GM19395 (cell line): ENCODE data around the gene OLA1.

Experiments
- ATAC-seq: cut with Tn5 transposase; IDR thresholded peaks from one replicate; pipeline ENCODE4 v1.9.1; 2021; ENCODE audit warnings: mild to moderate bottlenecking, moderate library complexity; ENCODE audit not compliant: unreplicated experiment

OLA1 gene

DNA sequence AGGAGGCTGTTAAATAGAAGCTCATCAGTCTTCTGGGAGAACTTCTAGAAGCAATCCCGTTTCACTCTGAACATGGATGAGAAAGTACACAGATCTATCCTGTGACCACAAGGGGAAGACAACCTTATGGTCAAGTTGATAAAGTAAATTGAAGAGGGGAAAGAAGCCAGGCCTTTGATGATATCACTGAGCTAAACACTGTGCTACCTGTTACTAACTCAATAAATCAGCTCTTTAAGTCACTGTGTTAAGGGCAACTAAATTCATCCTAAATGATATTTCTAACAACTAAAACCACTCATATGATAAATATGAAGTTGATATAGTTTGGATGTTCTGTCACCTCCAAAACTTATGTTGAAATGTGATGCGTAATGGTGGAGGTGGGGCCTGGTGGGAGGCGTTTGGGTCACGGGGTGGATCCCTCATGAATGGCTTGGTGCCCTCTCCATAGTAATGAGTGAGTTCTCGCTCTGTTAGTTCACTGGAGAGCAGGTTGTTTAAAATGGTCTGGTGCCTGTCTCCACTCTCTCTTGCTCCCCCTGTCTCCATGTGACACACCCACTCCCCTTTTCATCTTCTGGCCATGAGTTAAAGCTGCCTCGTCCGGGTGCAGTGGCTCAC, 23.6 kb downstream of the OLA1 start:
- no peak for ATAC-seq

DNA sequence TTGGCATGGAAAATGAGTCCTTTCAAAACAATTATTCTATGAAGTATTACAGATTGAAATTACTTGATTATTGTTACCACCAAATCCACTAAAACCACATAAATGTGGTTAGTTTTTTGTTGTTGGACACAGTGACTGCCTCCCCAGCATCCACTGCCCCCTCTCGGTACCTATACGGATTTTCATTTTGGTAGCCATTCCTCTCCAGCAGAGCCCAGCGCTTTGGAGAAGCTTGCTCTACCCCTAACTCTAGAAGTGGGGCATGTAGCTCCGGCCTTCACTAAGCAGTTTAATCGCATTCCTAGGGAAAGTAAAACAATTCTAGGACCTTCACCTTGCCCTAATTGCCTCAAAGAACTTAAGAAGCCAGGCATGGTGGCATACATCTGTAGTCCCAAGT, 24.2 kb downstream of the OLA1 start:
- ATAC-seq, result no peak

DNA sequence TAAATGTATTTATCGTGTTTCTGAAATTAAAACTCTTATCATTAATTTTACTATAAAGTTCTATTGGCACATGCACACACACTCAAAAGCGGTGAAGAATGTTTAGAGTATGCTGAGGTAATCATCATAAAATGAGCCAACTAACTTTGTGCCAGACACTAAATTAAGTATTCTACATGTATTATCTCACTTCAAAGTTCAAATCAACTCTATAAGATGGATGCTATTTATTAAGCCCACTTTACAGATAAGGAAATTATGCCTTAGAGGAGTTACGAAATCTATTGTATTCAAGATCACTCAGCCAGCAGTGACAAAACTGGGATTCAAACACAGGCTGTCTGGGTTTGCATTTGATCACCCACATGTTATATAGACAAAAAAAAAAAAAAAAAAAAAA, 24.9 kb downstream of the OLA1 start:
- no peak for ATAC-seq

DNA sequence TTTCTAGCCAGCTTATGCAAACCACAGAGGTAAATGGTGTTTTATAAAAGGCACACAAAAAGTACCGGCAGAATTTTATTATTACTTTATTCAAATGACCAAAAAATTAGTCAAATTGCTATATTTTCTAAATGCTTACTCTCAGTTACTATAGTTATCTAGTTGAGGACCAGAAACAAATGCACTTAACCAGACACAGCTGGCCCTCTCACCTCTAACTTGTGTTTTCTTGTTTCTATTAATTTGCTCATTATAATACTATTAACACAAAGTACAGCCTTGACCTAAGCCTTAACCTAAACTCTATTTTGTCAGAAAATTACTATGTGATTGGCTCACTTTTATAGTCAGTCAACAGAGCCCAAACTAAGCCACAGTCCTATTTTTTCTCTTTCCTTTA, 26.2 kb downstream of the OLA1 start:
- ATAC-seq, result no peak

DNA sequence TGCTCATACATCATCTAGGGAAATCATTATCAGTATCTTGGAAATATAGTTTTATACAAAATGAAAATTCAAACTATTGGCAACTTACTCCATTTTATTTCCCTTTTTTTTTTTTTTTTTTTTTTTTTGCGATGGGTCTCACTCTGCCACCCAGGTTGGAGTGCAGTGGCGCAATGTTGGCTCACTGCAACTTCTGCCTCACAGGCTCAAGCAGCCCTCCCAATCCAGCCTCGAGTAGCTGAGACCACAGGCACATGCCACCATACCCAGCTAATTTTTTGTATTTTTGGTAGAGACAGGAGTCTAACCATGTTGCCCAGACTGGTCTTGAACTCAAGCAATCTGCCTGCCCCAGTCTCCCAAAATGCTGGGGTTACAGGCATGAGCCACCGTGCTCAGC, 29.0 kb downstream of the OLA1 start:
- no peak for ATAC-seq

DNA sequence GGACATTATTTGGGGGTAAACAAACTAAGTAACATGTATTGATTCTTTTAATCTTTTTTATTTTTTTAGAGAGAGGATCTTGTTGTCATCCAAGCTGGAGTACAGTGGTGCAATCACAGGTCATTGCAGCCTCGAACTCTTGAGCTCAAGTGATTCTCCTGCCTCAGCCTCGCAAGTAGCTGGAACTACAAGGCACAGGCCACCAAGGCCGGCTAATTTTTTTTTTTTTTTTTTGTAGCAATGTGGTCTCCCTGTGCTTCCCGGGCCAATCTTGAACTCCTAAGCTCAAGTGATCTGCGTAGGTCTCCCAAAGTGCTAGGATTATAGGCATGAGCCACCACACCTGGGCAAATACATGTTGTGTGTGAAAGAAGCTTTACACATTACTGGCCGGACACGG, 29.6 kb downstream of the OLA1 start:
- ATAC-seq, result no peak

DNA sequence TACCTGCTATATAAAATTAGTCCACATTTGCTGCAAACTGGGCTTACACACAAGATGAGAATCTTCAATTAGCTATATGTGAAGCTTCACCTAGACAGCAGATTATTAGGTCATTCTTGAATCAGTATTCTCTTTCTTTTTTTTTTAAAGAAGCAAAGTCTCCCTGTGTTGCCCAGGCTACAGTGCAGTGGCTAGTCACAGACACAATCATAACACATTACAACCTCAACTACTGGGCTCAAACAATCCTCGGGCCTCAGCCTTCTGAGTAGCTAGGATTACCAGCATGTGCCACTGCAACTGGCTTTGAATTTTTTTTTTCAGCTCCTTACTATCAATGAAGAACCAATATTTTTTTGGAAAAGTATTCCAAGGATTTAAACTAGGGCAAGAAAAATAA, 30.5 kb downstream of the OLA1 start:
- no peak for ATAC-seq

DNA sequence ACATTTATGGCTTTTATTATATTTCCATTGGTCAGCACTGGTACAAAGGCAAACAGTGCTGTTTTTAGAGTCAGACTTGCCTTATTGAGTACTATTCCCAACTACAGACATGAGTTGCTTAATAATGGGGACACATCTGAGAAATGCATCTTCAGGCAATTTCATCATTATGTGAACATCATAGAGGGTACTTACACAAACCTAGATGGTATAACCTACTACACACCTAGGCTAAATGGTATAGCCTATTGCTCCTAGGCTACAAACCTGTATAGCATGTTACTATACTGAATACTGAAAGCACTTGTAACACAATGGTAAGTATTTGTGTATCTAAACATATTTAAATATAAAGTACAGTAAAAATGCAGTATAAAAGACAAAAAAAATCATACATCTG, 36.4 kb downstream of the OLA1 start:
- no peak for ATAC-seq

DNA sequence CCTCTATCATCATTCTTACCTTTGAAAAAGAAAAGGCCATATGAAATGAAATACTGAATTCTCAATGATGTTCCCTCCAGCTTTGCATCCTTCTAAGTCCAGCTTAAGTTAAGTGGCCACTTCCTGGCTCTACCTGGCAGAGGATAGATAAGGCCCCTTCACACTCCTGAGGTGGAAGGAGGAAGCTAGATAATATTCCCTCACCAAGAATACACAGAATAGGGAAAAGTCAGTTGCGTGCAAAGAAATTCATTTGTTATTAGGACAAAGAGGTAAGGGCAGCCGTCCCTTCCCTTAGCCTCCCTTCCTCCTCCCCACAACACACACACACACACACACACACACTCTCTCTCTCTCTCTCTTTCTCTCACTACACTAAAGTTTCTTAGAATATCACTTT, 37.5 kb downstream of the OLA1 start:
- no peak for ATAC-seq

DNA sequence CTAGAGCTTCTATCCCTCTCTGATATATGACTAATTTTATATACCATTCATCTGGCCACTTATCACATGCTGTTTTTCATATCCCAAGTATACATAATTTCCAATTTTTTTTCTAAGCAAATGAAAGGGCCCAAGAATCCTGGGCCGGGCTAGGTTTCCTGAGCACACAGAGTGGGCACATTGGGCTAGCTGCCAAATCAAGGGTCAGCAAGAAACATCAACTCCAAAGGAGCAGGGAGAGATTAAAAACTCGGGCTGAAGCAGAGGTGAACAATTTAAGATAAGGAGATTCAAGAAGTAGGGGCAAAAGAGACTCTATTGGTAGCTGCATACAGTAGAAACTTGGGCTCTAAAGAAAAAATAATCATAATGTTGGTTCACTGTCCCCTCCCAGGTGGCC, 39.0 kb downstream of the OLA1 start:
- no peak for ATAC-seq

DNA sequence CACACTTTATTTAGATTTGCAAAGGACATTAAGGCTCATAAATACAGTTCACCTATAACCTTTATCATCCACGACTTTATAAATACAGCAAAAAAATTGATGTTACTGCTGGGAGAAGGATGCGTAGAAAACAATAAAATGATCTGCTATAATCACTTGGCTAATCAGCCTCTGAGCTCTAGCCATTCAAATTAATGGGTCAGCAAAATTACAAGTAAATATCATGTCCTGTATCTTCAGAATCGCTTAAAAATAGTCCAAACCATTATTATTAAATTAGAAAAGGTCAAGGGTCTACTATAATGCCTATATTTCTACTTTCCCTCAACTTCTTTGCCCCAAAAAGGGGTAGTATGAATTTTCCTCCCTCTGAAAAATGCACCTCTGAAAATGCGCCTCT, 40.3 kb downstream of the OLA1 start:
- ATAC-seq, result no peak

DNA sequence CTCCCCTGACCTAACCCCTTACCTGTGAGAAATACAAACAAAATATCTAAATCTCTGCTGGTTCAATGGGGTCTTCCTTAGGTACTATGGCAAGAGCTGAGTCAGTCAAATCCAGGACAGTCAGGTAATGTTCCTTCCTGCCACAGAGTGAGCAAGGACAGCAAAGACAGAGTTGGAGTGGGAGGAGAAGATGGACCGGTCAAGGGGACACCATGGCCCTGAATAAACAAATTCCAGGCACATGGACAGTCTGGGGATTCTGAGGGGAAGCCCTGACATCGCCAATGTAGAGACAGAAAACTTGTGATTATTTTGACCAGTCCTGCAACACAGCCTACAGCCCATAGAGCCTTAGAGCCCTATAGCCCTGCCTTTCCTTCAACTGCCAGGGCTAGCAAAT, 42.8 kb downstream of the OLA1 start:
- no peak for ATAC-seq

DNA sequence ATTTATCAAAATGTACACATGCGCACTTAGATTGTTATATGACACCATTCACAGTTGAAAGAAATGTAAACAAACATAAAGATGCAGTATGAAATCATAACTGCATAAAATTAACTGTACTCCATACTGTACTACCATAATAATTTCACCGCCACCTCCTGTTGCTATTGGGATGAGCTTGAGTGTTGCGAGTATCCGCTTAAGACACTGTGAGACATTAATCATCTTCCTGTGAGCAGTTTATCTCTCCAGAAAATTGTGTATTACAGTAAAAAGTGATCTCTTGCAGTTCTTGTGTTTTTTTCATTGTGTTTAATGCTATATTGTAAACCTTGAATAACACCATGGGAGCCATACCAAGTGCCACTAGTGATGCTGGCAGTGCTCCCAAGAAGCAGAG, 46.1 kb downstream of the OLA1 start:
- no peak for ATAC-seq

DNA sequence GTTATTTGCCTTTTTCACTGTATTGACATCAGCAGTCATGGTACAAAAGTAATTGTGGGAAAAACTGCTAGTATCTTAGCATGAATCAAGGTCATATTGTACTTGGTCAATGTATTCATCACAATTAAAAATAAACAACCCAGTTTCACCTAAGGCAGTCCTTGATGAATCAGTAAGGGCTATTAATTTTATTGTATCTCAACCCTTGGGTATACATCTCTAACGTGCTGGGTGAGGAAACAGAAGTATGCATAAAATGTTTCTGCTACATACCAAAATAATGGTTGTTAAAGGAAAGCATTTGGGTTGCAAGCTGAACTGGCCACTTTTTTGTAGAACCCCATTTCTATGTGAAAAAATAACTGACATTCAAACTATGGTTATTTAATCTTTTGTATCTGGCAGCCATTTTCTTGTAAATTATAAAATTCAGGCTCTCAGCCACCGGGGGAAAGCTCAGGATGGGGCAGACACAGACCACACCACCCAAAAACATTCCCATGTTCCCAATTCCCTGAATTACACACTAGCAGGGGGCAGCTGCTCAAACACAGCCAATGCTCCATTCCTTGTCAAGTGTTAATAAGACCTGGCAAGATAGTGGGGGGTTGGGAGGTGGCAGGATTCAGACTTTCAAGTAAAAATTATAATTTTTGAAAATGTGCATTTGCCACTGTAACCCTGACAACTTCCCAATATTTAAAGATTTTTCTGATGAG, 49.3 kb downstream of the OLA1 start:
- no peak for ATAC-seq

DNA sequence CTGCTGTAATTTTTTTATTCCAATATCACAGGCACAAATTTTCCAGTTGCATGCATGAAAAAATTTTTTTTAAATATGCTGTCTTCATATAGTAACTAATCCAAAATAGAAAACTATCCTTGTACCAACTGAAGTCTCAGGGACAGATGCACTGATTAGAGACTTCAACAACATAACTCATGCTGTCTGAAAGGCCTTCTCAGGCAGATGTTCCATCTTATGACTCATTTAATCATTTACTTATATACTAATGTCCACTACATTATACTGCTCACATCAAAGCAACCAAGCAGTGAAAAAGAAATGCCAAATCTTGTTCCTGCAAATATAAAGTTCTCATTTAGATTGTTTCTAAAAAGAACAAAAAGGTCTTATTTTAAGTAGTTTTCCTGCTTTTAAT, 53.1 kb downstream of the OLA1 start:
- ATAC-seq, result no peak

DNA sequence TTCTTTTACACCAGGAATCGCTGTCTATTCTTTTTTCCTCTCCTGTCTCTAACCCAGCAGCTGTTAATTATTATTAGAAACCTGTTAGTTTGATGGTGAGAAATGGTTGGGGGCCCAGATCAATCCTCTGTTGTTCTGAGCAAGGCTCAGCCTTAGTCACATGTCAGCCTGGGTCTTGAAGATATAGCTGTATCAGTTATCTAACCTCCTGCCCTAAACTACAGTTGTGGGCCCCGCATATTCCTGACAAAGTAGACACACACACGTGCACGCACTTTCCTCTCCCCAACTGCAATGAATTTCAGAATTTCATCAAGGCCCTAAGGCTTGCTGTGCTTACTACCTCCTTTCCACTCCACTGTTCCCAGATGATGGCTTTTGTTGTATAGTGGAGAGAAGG, 54.6 kb downstream of the OLA1 start:
- no peak for ATAC-seq

DNA sequence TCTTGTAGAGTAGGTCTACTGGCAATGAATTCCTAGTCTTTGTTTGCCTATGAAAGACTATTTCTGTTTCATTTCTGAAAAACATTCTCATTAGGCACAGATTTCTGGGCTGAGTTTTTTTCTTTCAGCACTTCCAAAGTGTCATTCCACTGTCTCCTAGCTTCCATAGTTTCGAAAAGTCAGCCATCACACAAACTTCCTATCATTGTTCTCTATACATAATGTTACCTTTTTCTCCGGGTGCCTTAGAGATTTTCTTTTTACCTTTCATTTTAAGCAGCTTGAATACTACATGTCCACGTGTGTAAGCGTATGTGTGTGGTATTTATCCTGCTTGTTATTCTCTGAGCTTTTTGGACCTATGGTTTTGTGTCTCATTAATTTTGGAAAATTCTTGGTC, 55.7 kb downstream of the OLA1 start:
- no peak for ATAC-seq

DNA sequence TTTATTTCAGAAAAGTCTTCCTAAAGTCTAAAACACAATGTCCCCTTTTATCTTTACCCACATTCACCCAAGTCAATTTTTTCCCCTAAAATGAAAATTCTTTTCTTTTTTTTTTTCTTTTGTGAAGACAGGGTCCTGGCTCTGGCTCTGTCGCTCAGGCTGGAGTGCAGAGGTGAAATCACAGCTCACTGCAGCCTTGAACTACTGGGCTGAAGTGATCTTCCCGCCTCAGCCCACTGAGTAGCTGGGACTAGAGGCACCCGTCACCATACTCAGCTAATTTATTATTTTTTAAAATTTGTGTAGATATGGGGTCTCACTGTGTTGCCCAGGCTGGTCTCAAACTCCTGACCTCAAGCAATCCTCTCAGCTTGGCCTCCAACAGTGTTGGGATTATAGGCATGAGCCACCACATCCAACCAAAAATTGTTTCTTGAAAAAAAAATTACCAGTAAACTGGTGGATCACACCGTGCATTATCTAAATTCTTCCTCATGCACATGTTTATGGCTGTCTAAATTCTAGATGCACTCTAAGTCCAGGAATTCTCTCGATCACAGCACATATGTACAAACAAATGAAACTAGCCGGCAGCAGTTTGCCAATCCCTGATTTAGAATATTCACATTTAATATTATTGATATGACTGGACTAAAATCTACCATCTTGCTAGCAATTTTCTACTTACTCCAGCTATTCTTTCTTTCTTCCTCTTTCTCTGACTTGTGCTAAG, 56.8 kb downstream of the OLA1 start:
- no peak for ATAC-seq

DNA sequence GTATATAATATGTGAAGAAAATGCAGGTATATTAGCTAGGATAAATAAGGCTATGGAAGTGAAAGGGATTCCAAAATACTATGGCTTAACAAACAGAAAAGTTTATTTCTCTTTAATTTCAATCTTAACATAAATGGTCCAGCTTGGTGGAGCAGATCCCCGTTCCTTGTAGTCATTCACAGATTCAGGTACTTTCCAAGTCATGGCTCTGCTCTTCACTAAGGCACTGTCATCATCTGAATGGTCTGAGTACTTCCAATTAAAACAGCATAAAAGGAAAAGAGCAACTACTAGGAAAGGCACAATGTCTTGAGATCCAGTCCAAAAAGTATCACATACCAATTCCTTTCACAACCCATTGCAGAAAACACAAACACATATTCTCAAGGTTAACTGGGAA, 63.4 kb downstream of the OLA1 start:
- no peak for ATAC-seq

DNA sequence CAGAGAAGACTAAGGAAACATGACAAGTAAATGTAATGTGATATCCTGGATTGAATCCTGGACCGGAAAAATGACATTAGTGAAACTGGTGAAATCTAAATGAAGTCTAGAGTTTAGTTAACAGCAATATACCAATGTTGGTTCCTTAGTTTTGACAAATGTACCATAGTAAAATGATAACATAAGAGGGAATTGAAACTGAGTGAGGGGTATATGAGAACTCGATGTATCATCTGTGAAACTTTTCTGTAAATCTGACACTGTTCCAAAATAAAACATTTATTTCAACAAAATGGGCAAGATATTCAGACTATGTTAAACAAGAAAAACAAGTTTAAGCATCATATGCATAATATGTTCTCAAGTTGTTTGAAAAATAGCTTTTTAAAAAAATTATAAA, 63.8 kb downstream of the OLA1 start:
- ATAC-seq, result no peak

DNA sequence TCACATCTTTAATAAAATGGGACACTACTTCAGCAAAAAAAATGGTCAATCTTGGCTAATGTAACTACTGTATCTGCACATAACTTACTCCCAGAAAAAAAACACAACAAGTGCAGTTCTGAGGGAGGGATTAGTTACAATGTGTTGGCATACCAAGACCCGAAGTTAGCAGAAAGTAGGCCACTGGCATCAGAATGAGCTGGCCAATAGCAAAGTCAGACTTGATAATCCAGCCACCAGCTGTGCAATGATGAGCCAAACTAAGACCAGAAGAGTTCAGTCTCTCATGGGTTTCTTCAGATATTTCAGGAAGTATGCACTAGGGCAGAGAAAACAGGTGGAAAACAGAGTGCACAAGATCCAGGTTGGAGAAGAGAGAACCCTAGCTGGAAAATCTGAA, 65.3 kb downstream of the OLA1 start:
- ATAC-seq, result no peak

DNA sequence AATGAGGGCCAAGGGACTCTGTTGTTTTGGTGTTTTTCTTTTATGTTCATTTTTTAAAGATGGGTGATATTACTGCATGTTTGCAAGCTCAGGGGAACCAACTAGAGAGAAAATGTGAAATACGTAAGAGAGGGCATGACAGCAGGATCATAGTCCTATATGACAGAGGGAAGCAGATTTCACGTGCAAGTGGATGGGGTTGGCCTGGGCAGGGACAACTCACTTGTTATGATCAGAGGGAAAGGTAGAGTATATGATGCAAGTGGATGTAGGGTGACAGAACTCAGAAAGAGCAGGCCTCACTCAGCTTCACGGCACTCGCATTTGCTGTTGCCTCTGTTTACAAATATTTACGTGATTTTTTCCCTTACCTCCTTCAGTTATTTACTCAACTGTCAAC, 67.0 kb downstream of the OLA1 start:
- ATAC-seq, result no peak
